Activated T-helper 17 cell treated with anti-CD3 and anti-CD28 coated beads, Interleukin-2, amount 50 U/mL, for 72 hours (primary cell): ENCODE results near the gene ADAMTS2. TPM values are rescaled to one million over a fixed set of nuclear protein-coding genes. Genes with fewer than 3 reads are reported as not detected.
"Not testable (repeated sequence)": the region's sequence is repeated elsewhere in the genome, so short reads cannot be mapped to it uniquely, and the experiment has no call there.

Experiments used
- ATAC-seq: fragments of 150-1000 bp; cut with Tn5 transposase; replicated peaks from 2 replicates; pipeline ENCODE4 v1.10.0; 2021; ENCODE audit warnings: mild to moderate bottlenecking, moderate library complexity
- H3K27ac Mint-ChIP-seq: one replicate; pipeline ENCODE4 v1.8.0; 2022; ENCODE audit warnings: mixed read lengths
- H3K27me3 Mint-ChIP-seq: one replicate; pipeline ENCODE4 v1.8.0; 2022; ENCODE audit warnings: mixed read lengths
- H3K36me3 Mint-ChIP-seq: one replicate; pipeline ENCODE4 v1.8.0; 2022; ENCODE audit warnings: low read depth, mild to moderate bottlenecking, mixed read lengths
- H3K4me1 Mint-ChIP-seq: one replicate; pipeline ENCODE4 v1.8.0; 2022; ENCODE audit warnings: mixed read lengths
- H3K4me3 Mint-ChIP-seq: one replicate; pipeline ENCODE4 v1.8.0; 2022; ENCODE audit warnings: mild to moderate bottlenecking, mixed read lengths
- H3K9me3 Mint-ChIP-seq: one replicate; pipeline ENCODE4 v1.8.0; 2022; ENCODE audit warnings: mixed read lengths
- total RNA-seq, 2 donors: library from RNA; stranded (reverse); gene quantifications; one replicate each; pipeline ENCODE4 v1.2.3, GENCODE V29; 2022

ADAMTS2 gene
- total RNA-seq, 2 donors from 2014 or later: not detected

DNA sequence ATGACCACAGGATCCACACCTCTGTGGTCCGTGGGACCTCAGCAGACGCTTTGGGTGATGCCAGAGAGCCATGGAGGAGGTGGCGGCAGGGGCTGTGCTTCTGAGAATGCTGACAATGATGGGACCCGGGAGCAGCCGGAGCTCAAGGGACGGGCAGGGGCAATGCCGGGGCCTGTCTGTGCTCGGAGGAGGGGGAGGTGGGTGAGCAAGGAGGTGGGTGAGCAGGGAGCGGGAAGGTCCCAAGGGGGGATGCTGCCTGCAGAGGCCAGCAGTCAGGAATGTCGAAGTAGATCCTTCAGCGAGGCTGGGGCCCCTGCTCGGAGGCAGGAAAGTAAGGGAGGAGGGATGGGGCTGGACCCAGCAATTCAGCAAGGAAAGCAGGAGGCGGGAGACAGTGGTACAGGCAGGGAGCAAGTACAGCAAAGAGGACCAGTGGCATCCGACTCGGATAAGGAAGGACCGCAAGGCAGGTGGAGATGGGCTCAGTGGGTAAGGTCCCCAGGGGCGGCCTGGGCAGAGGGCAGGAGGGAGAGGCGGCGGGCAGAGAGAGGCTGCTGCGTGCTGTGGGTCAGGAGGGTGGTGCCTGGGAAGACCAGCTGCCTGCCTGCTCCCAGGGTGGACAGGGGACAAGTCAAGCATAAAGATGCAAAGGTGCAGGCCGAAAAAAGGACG, 49.0 kb downstream of the ADAMTS2 start:
- Mint-ChIP-seq H3K27ac (no peak overlapping the region), H3K27me3 (no peaks in the 10 kb centered on the region), H3K4me3 (no peak overlapping the region), H3K9me3 (no peaks in the 10 kb centered on the region), H3K36me3 (no peaks in the 10 kb centered on the region), H3K4me1 (no peaks in the 10 kb centered on the region)
- ATAC-seq: no peak

DNA sequence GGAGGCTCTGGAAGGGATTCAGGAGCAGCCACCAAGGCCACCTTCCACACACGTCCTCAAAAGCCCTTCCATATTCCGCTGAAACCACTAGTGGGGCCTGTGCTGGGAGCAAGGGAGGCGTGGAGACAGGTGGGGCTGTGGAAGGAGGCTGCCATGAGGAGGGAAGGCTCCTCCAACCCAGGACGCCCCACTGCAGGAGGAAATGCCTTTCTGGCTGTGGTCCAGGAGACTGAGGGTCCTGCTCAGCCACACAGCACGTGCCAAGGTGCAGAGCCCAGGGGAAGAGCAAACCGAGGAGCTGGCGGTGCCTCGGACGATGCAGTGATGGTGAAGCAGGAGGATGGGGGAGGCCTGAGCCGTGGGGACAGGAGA, 49.5 kb downstream of the ADAMTS2 start:
- Mint-ChIP-seq H3K36me3 (no peaks in the 10 kb centered on the region), H3K4me3 (no peak overlapping the region), H3K4me1 (no peaks in the 10 kb centered on the region), H3K27ac (no peak overlapping the region), H3K9me3 (no peaks in the 10 kb centered on the region), H3K27me3 (no peaks in the 10 kb centered on the region)
- no peak for ATAC-seq

DNA sequence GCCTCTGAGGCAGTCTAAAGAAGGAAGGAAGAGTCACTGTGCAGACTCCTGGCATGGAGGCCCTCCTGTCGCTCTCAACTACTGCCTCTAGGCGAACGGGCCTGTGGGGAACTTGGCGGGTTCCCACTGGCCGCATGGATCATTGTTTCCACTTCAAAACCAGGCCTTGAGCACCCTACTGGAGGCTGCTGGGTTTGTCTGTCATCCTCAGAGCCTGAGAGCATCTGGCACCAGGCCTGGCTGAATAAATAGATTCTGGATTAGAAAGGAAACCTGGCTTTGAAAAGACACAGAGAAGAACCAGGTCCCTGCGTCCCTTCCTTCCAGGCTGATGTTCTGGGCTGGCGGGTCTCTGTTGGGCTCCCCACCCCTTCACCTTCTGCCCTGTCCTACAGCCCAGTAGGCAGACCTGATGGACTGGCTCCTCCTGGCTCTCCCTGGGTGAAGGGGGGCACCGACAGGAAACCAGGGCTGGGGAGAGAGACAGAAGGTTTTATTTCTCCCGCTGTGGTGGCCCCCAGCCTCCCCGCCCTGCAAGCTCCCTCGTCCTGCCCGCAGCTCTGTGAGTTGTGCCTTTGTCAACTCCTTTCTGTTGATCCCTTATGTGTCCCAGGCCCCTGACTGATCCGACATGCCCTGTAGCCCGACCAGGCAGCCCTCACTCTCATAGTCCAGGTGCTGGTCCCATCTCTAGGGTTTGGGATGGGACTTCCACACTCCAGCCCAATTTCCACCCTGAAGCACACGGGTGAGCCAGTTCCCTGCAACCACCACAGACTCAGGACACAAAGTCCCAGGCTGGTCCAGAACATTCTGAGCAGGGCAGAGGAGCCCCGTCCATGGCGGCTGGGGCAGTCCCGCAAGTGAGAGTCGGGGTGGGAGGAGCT, 50.1 kb downstream of the ADAMTS2 start:
- Mint-ChIP-seq H3K27ac (no peak overlapping the region), H3K36me3 (no peaks in the 10 kb centered on the region), H3K4me3 (no peak overlapping the region), H3K27me3 (no peaks in the 10 kb centered on the region), H3K9me3 (no peaks in the 10 kb centered on the region), H3K4me1 (no peaks in the 10 kb centered on the region)
- ATAC-seq: no peak

DNA sequence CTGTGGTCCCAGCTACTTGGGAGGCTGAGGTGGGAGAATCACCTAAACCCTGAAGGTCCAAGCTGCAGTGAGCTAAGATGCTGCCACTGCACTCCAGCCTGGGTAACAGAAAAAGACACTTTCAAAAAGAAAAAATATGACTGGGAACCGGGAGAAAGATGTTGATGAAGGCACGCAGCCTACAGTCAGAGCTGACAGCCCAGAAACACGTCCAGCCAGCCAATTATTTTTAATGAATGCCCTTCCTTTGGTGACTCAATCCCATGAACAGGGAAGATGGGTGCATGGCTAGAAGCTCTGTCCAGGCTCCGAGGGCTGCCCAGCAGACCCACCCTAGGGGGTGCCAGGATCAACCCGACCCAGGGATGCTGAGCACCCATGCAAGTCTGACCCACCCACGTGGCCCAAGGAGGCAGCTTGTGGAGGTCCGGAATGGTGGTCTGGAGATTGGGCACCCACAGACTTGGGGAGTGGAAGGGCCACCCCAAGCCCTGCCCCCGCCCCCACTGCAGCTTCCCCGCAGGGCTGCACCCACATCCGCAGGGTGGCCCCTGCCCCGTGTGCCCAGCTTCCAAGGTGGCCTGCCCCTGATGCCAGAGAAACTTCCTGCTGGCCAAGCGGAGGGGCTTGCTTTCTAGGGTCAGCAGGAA, 51.0 kb downstream of the ADAMTS2 start:
- no peaks in the 10 kb centered on the region for H3K9me3 Mint-ChIP-seq
- no peak for ATAC-seq
- H3K4me3 Mint-ChIP-seq: no peak overlapping the region
- H3K36me3 Mint-ChIP-seq: no peaks in the 10 kb centered on the region
- no peaks in the 10 kb centered on the region for H3K27me3 Mint-ChIP-seq
- no peak overlapping the region for H3K27ac Mint-ChIP-seq
- no peaks in the 10 kb centered on the region for H3K4me1 Mint-ChIP-seq

DNA sequence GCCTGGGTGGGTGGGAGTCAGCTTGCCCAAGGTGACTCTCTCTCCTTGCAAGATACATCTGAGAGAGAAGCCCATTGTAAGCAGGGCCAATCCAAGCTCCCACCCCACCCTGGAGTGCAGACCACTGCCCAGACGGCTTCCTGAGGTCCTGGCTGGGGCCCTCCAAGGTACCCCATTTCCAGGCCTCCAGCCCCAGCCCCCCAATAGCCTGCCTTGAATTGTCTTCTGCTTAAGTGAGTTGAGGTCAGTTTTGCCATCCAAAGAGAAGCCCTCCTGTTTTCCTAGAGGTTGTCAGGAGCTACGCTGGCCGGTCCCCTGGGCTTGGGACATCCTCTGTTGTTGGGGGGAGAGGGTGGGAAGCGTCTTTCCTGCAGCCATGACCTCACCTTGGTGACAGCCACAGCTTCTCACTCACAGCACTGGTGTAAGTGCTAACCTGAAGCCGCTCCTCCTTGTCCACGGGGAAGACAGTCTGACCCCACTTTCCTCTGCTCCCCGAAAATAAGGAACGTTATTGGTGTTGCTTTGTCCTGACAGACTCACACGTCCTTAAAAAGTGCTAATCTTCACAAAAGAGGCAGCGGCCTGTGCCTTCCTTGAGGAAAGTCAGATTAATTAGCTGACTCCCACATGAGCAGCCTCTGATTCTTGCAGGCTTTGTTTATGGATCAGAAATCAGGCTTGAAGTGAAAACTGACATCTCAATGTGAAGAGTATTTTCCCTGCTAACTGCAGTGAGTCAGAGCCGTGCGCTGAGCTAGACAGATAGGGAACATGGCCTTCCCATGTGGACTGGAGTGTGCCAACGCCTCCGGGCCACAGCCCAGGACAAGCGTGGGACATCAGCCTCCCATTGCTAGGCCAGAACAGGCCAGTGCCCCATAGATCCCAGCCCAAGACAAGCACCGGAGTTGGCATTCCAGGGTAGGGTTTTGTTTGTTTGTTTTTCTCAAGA, 52.3 kb downstream of the ADAMTS2 start:
- no peaks in the 10 kb centered on the region for H3K9me3 Mint-ChIP-seq
- no peaks in the 10 kb centered on the region for H3K4me1 Mint-ChIP-seq
- ATAC-seq: no peak
- no peaks in the 10 kb centered on the region for H3K36me3 Mint-ChIP-seq
- H3K4me3 Mint-ChIP-seq: no peak overlapping the region
- no peaks in the 10 kb centered on the region for H3K27me3 Mint-ChIP-seq
- H3K27ac Mint-ChIP-seq: no peak overlapping the region

DNA sequence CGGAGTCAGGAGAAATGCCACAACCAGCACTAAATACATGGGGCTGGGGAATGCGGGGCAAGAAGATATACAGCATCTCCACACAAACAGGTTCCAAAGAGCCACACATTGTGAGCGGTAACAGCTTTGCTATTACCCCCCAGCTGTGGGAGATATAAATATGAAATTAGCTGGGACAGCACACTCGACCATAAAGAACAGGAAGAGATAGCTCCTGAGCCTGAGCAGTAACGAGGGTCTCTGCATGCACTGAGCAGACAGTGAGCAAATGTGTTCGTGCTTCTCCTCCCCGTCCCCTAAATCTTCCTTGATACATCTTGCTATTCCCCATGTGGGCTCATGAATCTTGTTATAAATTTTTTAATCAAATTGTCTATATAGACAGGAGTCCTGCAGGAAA, 53.1 kb downstream of the ADAMTS2 start:
- Mint-ChIP-seq H3K27ac (no peak overlapping the region), H3K4me1 (no peaks in the 10 kb centered on the region), H3K27me3 (no peaks in the 10 kb centered on the region), H3K36me3 (no peaks in the 10 kb centered on the region), H3K4me3 (no peak overlapping the region), H3K9me3 (no peaks in the 10 kb centered on the region)
- no peak for ATAC-seq

DNA sequence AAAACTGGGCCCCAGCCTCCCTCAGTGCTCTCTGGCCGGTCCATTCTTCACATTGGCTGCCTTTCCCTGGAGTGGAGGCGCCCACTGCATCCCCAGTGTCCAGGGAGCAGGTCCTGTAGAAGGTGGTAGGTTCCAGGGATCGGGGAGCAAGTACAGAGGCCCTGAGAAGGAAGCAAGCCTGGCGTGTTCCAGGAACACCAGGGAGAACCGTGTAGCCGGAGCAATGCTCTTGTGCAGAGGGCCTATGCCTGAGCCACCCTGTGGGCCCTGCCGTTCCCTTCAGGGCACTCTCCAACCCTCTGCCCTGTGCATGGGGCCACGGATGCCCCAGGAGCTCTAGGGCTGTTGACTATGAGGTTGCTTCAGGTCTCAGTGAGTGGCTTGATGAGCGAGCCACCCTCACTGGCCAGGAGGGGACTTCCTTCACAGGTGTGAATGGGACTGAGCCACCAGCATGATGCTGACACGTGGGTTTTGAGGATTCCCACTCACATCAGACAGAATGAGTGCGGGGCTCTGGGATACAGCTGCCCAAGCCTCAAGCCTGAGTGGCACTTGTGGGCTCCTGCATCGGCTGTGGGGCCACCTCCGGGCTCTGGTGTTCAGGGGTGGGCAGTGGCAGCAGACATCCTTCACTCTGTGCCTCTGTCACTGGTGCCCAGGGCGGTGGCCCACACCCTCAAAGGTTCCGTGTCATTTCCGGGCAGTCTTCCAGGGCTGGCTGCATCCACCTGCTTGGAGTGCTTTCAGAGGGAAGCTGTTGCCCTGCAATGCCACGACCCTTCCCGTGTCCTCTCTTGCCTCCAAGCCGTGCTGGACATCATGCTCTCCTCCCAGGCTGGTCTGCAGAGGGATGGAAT, 54.4 kb downstream of the ADAMTS2 start:
- no peak for ATAC-seq
- Mint-ChIP-seq H3K4me3 (no peak overlapping the region), H3K4me1 (no peaks in the 10 kb centered on the region), H3K27me3 (no peaks in the 10 kb centered on the region), H3K27ac (no peak overlapping the region), H3K36me3 (no peaks in the 10 kb centered on the region), H3K9me3 (no peaks in the 10 kb centered on the region)

DNA sequence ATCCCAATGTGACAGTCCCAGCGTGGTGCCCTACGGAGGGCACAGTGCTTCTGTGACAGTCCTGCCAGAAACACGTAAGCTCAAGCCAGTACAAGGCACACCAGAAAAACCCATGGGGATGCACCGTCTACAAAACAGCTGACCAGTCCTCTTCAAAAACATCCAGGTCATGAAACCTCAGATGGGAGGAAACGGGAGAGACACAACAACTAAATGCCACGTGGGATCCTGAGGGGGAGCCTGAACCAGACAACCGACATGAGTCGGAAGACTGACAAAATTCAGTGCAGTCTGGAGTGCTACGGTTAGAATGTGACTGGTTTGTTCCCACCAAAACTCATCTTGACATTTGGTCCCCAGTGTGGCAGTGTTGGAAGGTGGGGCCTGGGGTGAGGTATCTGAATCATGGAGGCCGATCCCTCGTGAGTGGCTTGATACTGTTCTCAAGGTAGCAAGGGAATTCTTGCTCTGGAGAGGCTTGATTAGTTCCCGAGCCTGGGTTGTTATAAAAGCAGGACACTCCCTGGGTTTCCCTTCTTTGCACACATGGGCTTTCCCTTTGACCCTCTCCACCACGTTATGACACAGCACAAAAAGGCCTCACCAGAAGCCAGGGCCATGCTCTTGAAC, 55.4 kb downstream of the ADAMTS2 start:
- Mint-ChIP-seq H3K9me3 (no peaks in the 10 kb centered on the region), H3K27me3 (no peaks in the 10 kb centered on the region), H3K4me1 (no peaks in the 10 kb centered on the region), H3K27ac (no peak overlapping the region), H3K36me3 (no peaks in the 10 kb centered on the region), H3K4me3 (no peak overlapping the region)
- no peak for ATAC-seq

- Mint-ChIP-seq H3K27me3 (no peaks in the 10 kb centered on the region), H3K9me3 (no peaks in the 10 kb centered on the region), H3K4me3 (no peak overlapping the region), H3K4me1 (no peaks in the 10 kb centered on the region), H3K36me3 (no peaks in the 10 kb centered on the region), H3K27ac (no peak overlapping the region)
- no peak for ATAC-seq
Observed at GRCh38 chr5:179288809-179289185, 56.5 kb downstream of the ADAMTS2 start.

GRCh38 chr5:179288101-179288808, 57.0 kb downstream of the ADAMTS2 start:
- Mint-ChIP-seq H3K9me3 (no peaks in the 10 kb centered on the region), H3K27me3 (no peaks in the 10 kb centered on the region), H3K4me1 (no peaks in the 10 kb centered on the region), H3K36me3 (no peaks in the 10 kb centered on the region), H3K27ac (no peak overlapping the region), H3K4me3 (no peak overlapping the region)
- no peak for ATAC-seq

- no peaks in the 10 kb centered on the region for H3K9me3 Mint-ChIP-seq
- H3K4me1 Mint-ChIP-seq: no peaks in the 10 kb centered on the region
- H3K36me3 Mint-ChIP-seq: no peaks in the 10 kb centered on the region
- H3K27ac Mint-ChIP-seq: no peak overlapping the region
- ATAC-seq: no peak
- no peak overlapping the region for H3K4me3 Mint-ChIP-seq
- no peaks in the 10 kb centered on the region for H3K27me3 Mint-ChIP-seq
Observed at GRCh38 chr5:179287631-179288030, 57.6 kb downstream of the ADAMTS2 start.

DNA sequence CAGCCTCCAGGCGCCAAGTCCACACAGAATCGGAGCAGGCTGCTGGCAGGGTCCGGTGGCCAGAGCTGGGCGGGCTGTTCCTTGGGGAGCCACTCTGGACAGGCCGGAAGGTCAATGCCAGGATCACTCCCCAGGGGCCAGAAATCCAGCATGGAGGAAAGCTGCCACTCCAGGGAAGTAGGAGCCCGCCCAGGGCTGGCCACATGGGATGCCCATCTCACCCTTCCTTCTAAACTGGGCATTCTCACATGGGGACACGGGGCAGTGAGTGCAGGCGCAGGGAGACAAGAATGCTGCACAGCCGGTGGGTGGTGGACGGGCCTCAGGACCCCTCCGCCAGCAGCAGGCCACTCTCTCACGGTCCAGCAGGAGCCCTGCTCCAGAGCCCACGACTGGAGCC, 58.2 kb downstream of the ADAMTS2 start:
- H3K27ac Mint-ChIP-seq: no peak overlapping the region
- no peaks in the 10 kb centered on the region for H3K36me3 Mint-ChIP-seq
- no peak overlapping the region for H3K4me3 Mint-ChIP-seq
- ATAC-seq: no peak
- H3K4me1 Mint-ChIP-seq: no peaks in the 10 kb centered on the region
- H3K9me3 Mint-ChIP-seq: peaks cover 5% of the 10 kb centered on the region
- H3K27me3 Mint-ChIP-seq: no peaks in the 10 kb centered on the region

DNA sequence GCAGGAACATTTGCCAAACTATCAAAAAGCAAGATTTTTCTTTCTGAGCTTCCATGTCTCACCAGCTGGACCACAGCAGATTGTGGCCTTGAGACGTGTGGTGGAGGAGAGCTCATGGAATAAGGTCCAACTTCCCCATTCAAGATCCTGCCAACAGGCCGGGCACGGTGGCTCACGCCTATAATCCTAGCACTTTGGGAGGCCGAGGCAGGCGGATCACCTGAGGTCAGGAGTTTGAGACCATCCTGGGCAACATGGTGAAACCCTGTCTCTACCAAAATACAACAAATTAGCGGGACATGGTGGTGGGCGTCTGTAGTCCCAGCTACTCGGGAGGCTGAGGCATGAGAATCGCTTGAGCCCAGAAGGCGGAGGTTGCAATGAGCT, 59.5 kb downstream of the ADAMTS2 start:
- not testable (repeated sequence) for H3K27ac Mint-ChIP-seq, ATAC-seq, H3K27me3 Mint-ChIP-seq, H3K4me1 Mint-ChIP-seq, H3K9me3 Mint-ChIP-seq, H3K4me3 Mint-ChIP-seq, H3K36me3 Mint-ChIP-seq
